Gastrocnemius medialis (tissue), 4 donors: ENCODE measurements around the gene LAMA3. TPM values are rescaled to one million over a fixed set of nuclear protein-coding genes. Genes with fewer than 3 reads are reported as not detected.

ENCODE experiments used
- ATAC-seq, 2 donors: fragments of 150-250 bp; one replicate each; pipeline ENCODE4 v1.9.1; 2016
- DNase-seq, 2 donors: peaks; one replicate each; pipeline ENCODE4 v3.0.0-alpha.2; 2019
- H3K27ac ChIP-seq, 4 donors: fragments of 200-600 bp; sonication (generic); 1 replicate in 1 of 4; 2 replicates in 3 of 4; pipeline ENCODE4 v1.5.1; 2016 to 2018; ENCODE audit warnings: mild to moderate bottlenecking in 2 of 4, moderate library complexity in 1 of 4
- H3K27me3 ChIP-seq, 3 donors: fragments of 200-600 bp; sonication (generic) in 2 of 3; 1 replicate in 1 of 3; 2 replicates in 2 of 3; pipeline versions ENCODE4 v1.5.1 to v1.6.0; 2016 to 2019; ENCODE audit warnings: mild to moderate bottlenecking in 1 of 3, moderate library complexity in 1 of 3
- H3K36me3 ChIP-seq, 2 donors: fragments of 200-600 bp; sonication (generic) in 1 of 2; one replicate each; pipeline ENCODE4 v1.5.1; 2017 to 2018
- H3K4me1 ChIP-seq, 2 donors: fragments of 200-600 bp; sonication (generic) in 1 of 2; one replicate each; pipeline ENCODE4 v1.5.1; 2016 to 2017; ENCODE audit warnings: mild to moderate bottlenecking in 2 of 2
- H3K4me3 ChIP-seq, 4 donors: fragments of 200-600 bp; sonication (generic) in 3 of 4; 1 replicate in 1 of 4; 2 replicates in 3 of 4; pipeline ENCODE4 v1.5.1; 2016 to 2019; ENCODE audit warnings: mild to moderate bottlenecking in 2 of 4
- H3K9me3 ChIP-seq, 3 donors: fragments of 200-600 bp; sonication (generic) in 2 of 3; 1 replicate in 1 of 3; 2 replicates in 2 of 3; pipeline ENCODE4 v1.5.1; 2016 to 2019
- CTCF ChIP-seq, 5 experiments: fragments of 450-650 bp in 3 of 5; fragments of 200-600 bp in 2 of 5; sonication (generic) in 2 of 5; IDR thresholded peaks in 4 of 5; conservative IDR thresholded peaks in 1 of 5; 1 replicate in 4 of 5; 2 replicates in 1 of 5; pipeline ENCODE4 v1.5.1; 2016 to 2019; ENCODE audit warnings: antibody characterized with exemption in 5 of 5, mild to moderate bottlenecking in 3 of 5, moderate library complexity in 3 of 5
- POLR2A ChIP-seq, 2 donors: fragments of 450-650 bp; IDR thresholded peaks; one replicate each; pipeline ENCODE4 v1.6.1; 2017; ENCODE audit warnings: antibody characterized with exemption in 2 of 2, mild to moderate bottlenecking in 2 of 2, moderate library complexity in 2 of 2
- in situ Hi-C, 4 donors: fragments of 200-750 bp; cut with MboI; loops; one replicate each; pipeline versions ENCODE4 v1.15.0 to v1.8.0; 2017; ENCODE audit warnings: low sequenced_read_pairs in 4 of 4
- intact Hi-C: fragments of 100-400 bp; cut with DNase I; formaldehyde crosslinking; loops from one replicate; pipeline ENCODE4 v1.15.1; 2023; ENCODE audit warnings: low total_unique reads
- total RNA-seq, 4 donors: library from RNA; depleted of rRNA; stranded (reverse); fragments of >200 nt; gene quantifications; one replicate each; pipeline versions ENCODE4 v1.1.0 to v1.2.3, GENCODE V29; 2016

The LAMA3 gene
- total RNA-seq, 4 donors from 2014 or later: 1.1 to 5.3 (median 2.1) TPM

GRCh38 chr18:23847321-23847986 lies 158.2 kb downstream of the LAMA3 start:
- in situ Hi-C loops: no loop called here
- H3K4me1 ChIP-seq: no peaks in the 10 kb centered on the region
- H3K4me3 ChIP-seq: no peak overlapping the region
- H3K9me3 ChIP-seq: no peaks in the 10 kb centered on the region
- H3K27ac ChIP-seq: no peak overlapping the region
- no peak for DNase-seq
- no peak for ATAC-seq
- TF ChIP-seq POLR2A (IDR thresholded peaks at IDR 0.05) (no peak), CTCF (IDR thresholded peaks at IDR 0.05 in 4 of 5, conservative IDR thresholded peaks at IDR 0.05 in 1 of 5) (no peak)
- no peaks in the 10 kb centered on the region for H3K36me3 ChIP-seq
- intact Hi-C loops: no loop called here
- no peaks in the 10 kb centered on the region for H3K27me3 ChIP-seq

- TF ChIP-seq POLR2A (IDR thresholded peaks at IDR 0.05) (no peak), CTCF (IDR thresholded peaks at IDR 0.05 in 4 of 5, conservative IDR thresholded peaks at IDR 0.05 in 1 of 5) (no peak)
- Histone ChIP-seq H3K27ac (no peak overlapping the region), H3K27me3 (no peaks in the 10 kb centered on the region), H3K9me3 (no peaks in the 10 kb centered on the region), H3K36me3 (no peaks in the 10 kb centered on the region), H3K4me1 (no peaks in the 10 kb centered on the region), H3K4me3 (no peak overlapping the region)
- intact Hi-C loops (no loop called here), in situ Hi-C loops (no loop called here)
- no peak for ATAC-seq
- no peak for DNase-seq
Observed at GRCh38 chr18:23849141-23849540, 159.9 kb downstream of the LAMA3 start.

- ATAC-seq: no peak
- no peak overlapping the region for H3K4me3 ChIP-seq
- no peaks in the 10 kb centered on the region for H3K9me3 ChIP-seq
- no peak for TF ChIP-seq POLR2A (IDR thresholded peaks at IDR 0.05)
- TF ChIP-seq CTCF (IDR thresholded peaks at IDR 0.05 in 4 of 5, conservative IDR thresholded peaks at IDR 0.05 in 1 of 5): no peak
- intact Hi-C loops: loop anchor here (2.0 kb wide), 1 partner anchor 67 kb away; no protein-coding TSS in a partner anchor
- H3K4me1 ChIP-seq: no peaks in the 10 kb centered on the region
- DNase-seq: no peak
- H3K27me3 ChIP-seq: no peaks in the 10 kb centered on the region
- in situ Hi-C loops: no loop called here
- H3K36me3 ChIP-seq: no peaks in the 10 kb centered on the region
- H3K27ac ChIP-seq: no peak overlapping the region
Observed at GRCh38 chr18:23850215-23850614, 161.0 kb downstream of the LAMA3 start.

- Histone ChIP-seq H3K9me3 (no peaks in the 10 kb centered on the region), H3K27me3 (no peaks in the 10 kb centered on the region), H3K4me1 (no peaks in the 10 kb centered on the region), H3K4me3 (no peak overlapping the region), H3K27ac (no peak overlapping the region), H3K36me3 (no peaks in the 10 kb centered on the region)
- intact Hi-C loops (loop anchor here (2.0 kb wide), 1 partner anchor 65 kb away; no protein-coding TSS in a partner anchor), in situ Hi-C loops (no loop called here)
- no peak for DNase-seq
- ATAC-seq: no peak
- TF ChIP-seq POLR2A (IDR thresholded peaks at IDR 0.05): no peak
- no peak for TF ChIP-seq CTCF (IDR thresholded peaks at IDR 0.05 in 4 of 5, conservative IDR thresholded peaks at IDR 0.05 in 1 of 5)
Observed at GRCh38 chr18:23851470-23852002, 162.3 kb downstream of the LAMA3 start.
